DND-41 (cell line): ENCODE results near the gene EPHB2.

Experiments
- ATAC-seq: fragments of 200-7000 bp; cut with Tn5 transposase; 3 replicates; pipeline ENCODE4 v1.9.1; 2021; ENCODE audit warnings: low read depth; ENCODE audit not compliant: insufficient read depth
- DNase-seq: peaks from one replicate; pipeline ENCODE4 v3.0.0-alpha.2; 2020
- H2AFZ ChIP-seq: 2 replicates; pipeline ENCODE4 v1.6.0; 2012; ENCODE audit warnings: low read depth, low read length
- H3K27ac ChIP-seq: 2 replicates; pipeline ENCODE4 v1.5.1; 2012; ENCODE audit warnings: low read length, inconsistent platforms
- H3K27me3 ChIP-seq: fragments of 200-600 bp; sonication (generic); 2 replicates; pipeline ENCODE4 v1.6.0; 2012; ENCODE audit warnings: low read length, mild to moderate bottlenecking, inconsistent platforms; ENCODE audit not compliant: insufficient read depth, poor library complexity
- H3K36me3 ChIP-seq: 2 replicates; pipeline ENCODE4 v1.5.1; 2012; ENCODE audit warnings: low read length, inconsistent platforms; ENCODE audit not compliant: insufficient read depth
- H3K4me1 ChIP-seq: 2 replicates; pipeline ENCODE4 v1.5.1; 2012; ENCODE audit warnings: mild to moderate bottlenecking, low read length; ENCODE audit not compliant: insufficient read depth
- H3K4me2 ChIP-seq: 2 replicates; pipeline ENCODE4 v1.6.0; 2012; ENCODE audit warnings: mild to moderate bottlenecking, moderate library complexity, low read length, inconsistent platforms; ENCODE audit not compliant: insufficient read depth
- H3K4me3 ChIP-seq, 2 experiments: fragments of 200-600 bp in 1 of 2; shearing (Covaris generic) in 1 of 2; 2 replicates each; pipeline ENCODE4 v1.5.1; 2012 to 2016; ENCODE audit warnings: inconsistent platforms in 2 of 2, low read length in 2 of 2, mild to moderate bottlenecking in 2 of 2, low read depth in 1 of 2, moderate library complexity in 1 of 2
- H3K79me2 ChIP-seq: 2 replicates; pipeline ENCODE4 v1.6.0; 2012; ENCODE audit warnings: low read length, inconsistent platforms; ENCODE audit not compliant: insufficient read depth
- H3K9ac ChIP-seq: 2 replicates; pipeline ENCODE4 v1.6.0; 2012; ENCODE audit warnings: low read depth, mild to moderate bottlenecking, inconsistent platforms, low read length, moderate library complexity
- H3K9me3 ChIP-seq: 2 replicates; pipeline ENCODE4 v1.5.1; 2012; ENCODE audit warnings: low read length, moderate library complexity, mild to moderate bottlenecking, inconsistent platforms; ENCODE audit not compliant: insufficient read depth, severe bottlenecking
- H4K20me1 ChIP-seq: 2 replicates; pipeline ENCODE4 v1.6.0; 2012; ENCODE audit warnings: low read length; ENCODE audit not compliant: insufficient read depth
- CTCF ChIP-seq: IDR thresholded peaks from 2 replicates; pipeline ENCODE4 v1.5.1; 2012; ENCODE audit warnings: borderline replicate concordance, low read length, moderate library complexity, mild to moderate bottlenecking; ENCODE audit not compliant: poor library complexity, severe bottlenecking; ENCODE audit errors: extremely low read depth
- EZH2 ChIP-seq: IDR thresholded peaks from 3 replicates; pipeline ENCODE4 v1.6.1; 2012; ENCODE audit warnings: borderline replicate concordance, low read depth, mild to moderate bottlenecking, moderate library complexity, low read length, inconsistent platforms; ENCODE audit not compliant: severe bottlenecking

EPHB2 gene

GRCh38 chr1:22728751-22729399 lies 18.2 kb downstream of the EPHB2 start:
- H3K4me1 ChIP-seq: no peaks in the 10 kb centered on the region
- no peak for DNase-seq
- H3K27me3 ChIP-seq: peaks cover 3% of the 10 kb centered on the region
- no peak overlapping the region for H3K4me2 ChIP-seq
- no peak overlapping the region for H3K4me3 ChIP-seq
- TF ChIP-seq CTCF (no peak), EZH2 (no peak)
- H4K20me1 ChIP-seq: no peaks in the 10 kb centered on the region
- no peak for ATAC-seq
- no peaks in the 10 kb centered on the region for H3K9me3 ChIP-seq
- H3K9ac ChIP-seq: no peak overlapping the region
- no peak overlapping the region for H2AFZ ChIP-seq
- H3K27ac ChIP-seq: no peak overlapping the region
- no peaks in the 10 kb centered on the region for H3K79me2 ChIP-seq
- no peaks in the 10 kb centered on the region for H3K36me3 ChIP-seq

DNA sequence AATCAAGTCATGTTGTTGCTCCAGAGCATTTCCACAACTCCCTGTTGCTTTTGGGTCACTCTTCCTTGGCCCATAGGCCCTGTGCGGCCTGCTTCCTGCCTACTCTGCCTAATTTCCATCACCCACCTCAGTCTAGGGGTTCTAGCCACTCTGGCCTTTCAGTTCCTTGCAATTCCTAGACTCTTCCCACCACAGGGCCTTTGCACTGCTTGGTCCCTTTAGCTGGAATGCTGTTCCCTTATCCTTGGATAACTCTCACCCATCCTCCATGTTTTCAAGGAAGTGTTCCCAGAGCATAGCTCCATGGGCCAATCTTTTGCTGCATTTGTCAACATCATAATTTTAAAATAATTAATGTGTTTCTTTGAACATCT lies 18.7 kb downstream of the EPHB2 start:
- no peak overlapping the region for H3K9ac ChIP-seq
- H3K27ac ChIP-seq: no peak overlapping the region
- no peak overlapping the region for H2AFZ ChIP-seq
- no peak overlapping the region for H3K4me3 ChIP-seq
- H3K4me1 ChIP-seq: no peaks in the 10 kb centered on the region
- H3K79me2 ChIP-seq: no peaks in the 10 kb centered on the region
- DNase-seq (no peak), ATAC-seq (no peak)
- H4K20me1 ChIP-seq: no peaks in the 10 kb centered on the region
- no peaks in the 10 kb centered on the region for H3K36me3 ChIP-seq
- H3K9me3 ChIP-seq: no peaks in the 10 kb centered on the region
- TF ChIP-seq CTCF: no peak
- no peak for TF ChIP-seq EZH2
- H3K4me2 ChIP-seq: no peak overlapping the region
- H3K27me3 ChIP-seq: no peaks in the 10 kb centered on the region

GRCh38 chr1:22729912-22730311 lies 19.3 kb downstream of the EPHB2 start:
- no peaks in the 10 kb centered on the region for H3K79me2 ChIP-seq
- no peak overlapping the region for H3K27ac ChIP-seq
- H3K4me1 ChIP-seq: no peaks in the 10 kb centered on the region
- no peak overlapping the region for H3K9ac ChIP-seq
- no peak overlapping the region for H2AFZ ChIP-seq
- no peaks in the 10 kb centered on the region for H3K36me3 ChIP-seq
- H3K4me2 ChIP-seq: no peak overlapping the region
- H3K27me3 ChIP-seq: no peaks in the 10 kb centered on the region
- no peak for ATAC-seq
- DNase-seq: no peak
- TF ChIP-seq CTCF: no peak
- TF ChIP-seq EZH2: no peak
- H4K20me1 ChIP-seq: no peaks in the 10 kb centered on the region
- no peak overlapping the region for H3K4me3 ChIP-seq
- no peaks in the 10 kb centered on the region for H3K9me3 ChIP-seq
